T-helper 1 cell treated with Interleukin-12 subunit alpha and Interleukin-12 subunit beta and Interleukin-4 antibody, amounts not matched to agents 30 μg/mL and 1 μg/mL, for 36 hours (primary cell): ENCODE measurements around the gene ARMC2.
"Not testable (repeated sequence)": the region's sequence is repeated elsewhere in the genome, so short reads cannot be mapped to it uniquely, and the experiment has no call there.

Source experiments
- H3K27ac Mint-ChIP-seq: one replicate; pipeline ENCODE4 v1.8.0; 2021; ENCODE audit warnings: mild to moderate bottlenecking, mixed read lengths
- H3K27me3 Mint-ChIP-seq: one replicate; pipeline ENCODE4 v1.8.0; 2021; ENCODE audit warnings: low read depth, mixed read lengths
- H3K36me3 Mint-ChIP-seq: one replicate; pipeline ENCODE4 v1.8.0; 2021; ENCODE audit warnings: low read depth, mixed read lengths
- H3K4me1 Mint-ChIP-seq: one replicate; pipeline ENCODE4 v1.8.0; 2021; ENCODE audit warnings: low read depth, mixed read lengths
- H3K4me3 Mint-ChIP-seq: one replicate; pipeline ENCODE4 v1.8.0; 2021; ENCODE audit warnings: mild to moderate bottlenecking, moderate library complexity, mixed read lengths
- H3K9me3 Mint-ChIP-seq: one replicate; pipeline ENCODE4 v1.8.0; 2021; ENCODE audit warnings: mixed read lengths

The ARMC2 gene

GRCh38 chr6:108811490-108811889 is 36.7 kb upstream of the ARMC2 start:
- Mint-ChIP-seq H3K27me3 (peaks cover 28% of the 10 kb centered on the region), H3K27ac (no peak overlapping the region), H3K9me3 (no peaks in the 10 kb centered on the region), H3K4me1 (no peaks in the 10 kb centered on the region), H3K36me3 (no peaks in the 10 kb centered on the region), H3K4me3 (no peak overlapping the region)

DNA sequence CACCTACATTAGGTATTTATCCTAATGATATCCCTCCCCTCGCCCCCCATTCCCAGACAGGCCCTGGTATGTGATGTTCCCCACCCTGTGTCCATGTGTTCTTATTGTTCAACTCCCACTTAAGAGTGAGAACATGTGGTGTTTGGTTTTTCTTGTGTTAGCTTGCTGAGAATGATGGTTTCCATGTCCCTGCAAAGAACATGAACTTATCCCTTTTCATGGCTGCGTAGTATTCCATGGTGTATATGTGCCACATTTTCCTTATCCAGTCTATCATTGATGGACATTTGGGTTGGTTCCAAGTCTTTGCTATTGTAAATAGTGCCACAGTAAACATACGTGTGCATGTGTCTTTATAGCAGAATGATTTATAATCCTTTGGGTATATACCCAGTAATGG is 35.0 kb upstream of the ARMC2 start:
- not testable (repeated sequence) for H3K36me3 Mint-ChIP-seq, H3K4me1 Mint-ChIP-seq, H3K4me3 Mint-ChIP-seq, H3K9me3 Mint-ChIP-seq, H3K27ac Mint-ChIP-seq
- peaks cover 33% of the 10 kb centered on the region for H3K27me3 Mint-ChIP-seq

DNA sequence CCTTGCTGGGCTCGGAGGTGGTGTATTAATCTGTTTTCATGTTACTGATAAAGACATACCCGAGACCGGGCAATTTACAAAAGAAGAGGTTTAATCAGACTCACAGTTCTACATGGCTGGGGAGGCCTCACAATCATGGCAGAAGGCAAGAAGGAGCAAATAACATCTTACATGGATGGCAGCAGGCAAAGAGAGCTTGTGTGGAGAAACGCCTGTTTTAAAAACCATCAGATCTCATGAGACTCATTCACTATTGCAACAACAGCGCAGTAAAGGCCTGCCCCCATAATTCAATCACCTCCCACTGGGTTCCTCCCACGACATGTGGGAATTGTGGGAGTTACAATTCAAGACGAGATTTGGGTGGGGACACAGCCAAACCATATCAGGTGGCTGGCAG is 30.9 kb upstream of the ARMC2 start:
- H3K27me3 Mint-ChIP-seq = peaks cover 30% of the 10 kb centered on the region
- H3K4me1 Mint-ChIP-seq, H3K9me3 Mint-ChIP-seq, H3K27ac Mint-ChIP-seq, H3K36me3 Mint-ChIP-seq, H3K4me3 Mint-ChIP-seq: not testable (repeated sequence)

- no peaks in the 10 kb centered on the region for H3K4me1 Mint-ChIP-seq
- H3K27ac Mint-ChIP-seq = no peak overlapping the region
- H3K36me3 Mint-ChIP-seq = peaks cover 3% of the 10 kb centered on the region
- no peak overlapping the region for H3K4me3 Mint-ChIP-seq
- peaks cover 16% of the 10 kb centered on the region for H3K9me3 Mint-ChIP-seq
- peaks cover 31% of the 10 kb centered on the region for H3K27me3 Mint-ChIP-seq
Measured at GRCh38 chr6:108820006-108820405, 28.2 kb upstream of the ARMC2 start.

DNA sequence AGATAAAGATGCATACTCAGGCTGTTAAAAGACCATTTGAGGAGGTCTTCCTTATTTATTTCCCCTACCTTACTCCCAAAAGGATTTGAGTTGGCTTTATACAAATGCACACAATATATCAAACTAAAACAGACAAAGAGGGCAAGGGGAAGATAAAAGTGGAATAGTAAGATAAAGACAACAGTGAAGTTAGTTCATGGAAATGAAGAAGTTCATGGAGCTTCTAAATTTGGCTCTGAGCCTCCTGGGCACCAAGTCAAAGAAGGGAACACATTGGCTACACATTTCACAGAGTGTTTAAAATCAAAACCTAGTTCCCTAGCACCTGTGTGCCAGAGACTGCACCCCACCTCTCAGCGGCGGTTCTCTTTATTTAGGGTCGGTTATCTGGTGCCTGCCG is 25.8 kb upstream of the ARMC2 start:
- H3K4me1 Mint-ChIP-seq = no peaks in the 10 kb centered on the region
- peaks cover 1% of the 10 kb centered on the region for H3K36me3 Mint-ChIP-seq
- H3K4me3 Mint-ChIP-seq = no peak overlapping the region
- peaks cover 26% of the 10 kb centered on the region for H3K9me3 Mint-ChIP-seq
- no peak overlapping the region for H3K27ac Mint-ChIP-seq
- H3K27me3 Mint-ChIP-seq = peaks cover 16% of the 10 kb centered on the region

GRCh38 chr6:108825326-108825725 is 22.9 kb upstream of the ARMC2 start:
- no peaks in the 10 kb centered on the region for H3K36me3 Mint-ChIP-seq
- H3K9me3 Mint-ChIP-seq = peaks cover 26% of the 10 kb centered on the region
- H3K27ac Mint-ChIP-seq = no peak overlapping the region
- no peaks in the 10 kb centered on the region for H3K4me1 Mint-ChIP-seq
- H3K27me3 Mint-ChIP-seq = peaks cover 24% of the 10 kb centered on the region
- no peak overlapping the region for H3K4me3 Mint-ChIP-seq

DNA sequence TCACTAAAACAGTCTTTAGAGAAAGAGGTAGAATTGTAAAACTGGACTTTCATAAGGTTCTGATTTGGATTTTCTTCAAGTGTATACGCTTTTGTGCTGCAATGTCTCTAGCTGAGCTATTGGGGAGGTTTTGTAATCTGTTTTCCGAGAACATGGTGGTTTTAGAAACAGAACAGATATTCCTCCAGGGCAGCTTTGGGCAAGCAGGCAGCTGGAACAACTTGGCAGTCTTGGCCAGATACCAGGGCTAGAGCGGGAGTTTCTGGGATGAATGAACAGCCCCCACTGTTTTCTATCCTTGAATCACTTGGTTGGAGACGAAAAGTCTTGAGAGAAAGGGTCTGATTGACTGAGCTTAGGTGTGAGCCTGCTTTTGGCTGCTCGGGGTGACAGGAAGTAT is 17.1 kb upstream of the ARMC2 start:
- Mint-ChIP-seq H3K9me3 (peaks cover 13% of the 10 kb centered on the region), H3K27ac (no peak overlapping the region)

GRCh38 chr6:108832738-108833137 is 15.5 kb upstream of the ARMC2 start:
- Mint-ChIP-seq H3K9me3 (peaks cover under 1% of the 10 kb centered on the region), H3K36me3 (peaks cover 1% of the 10 kb centered on the region), H3K4me3 (no peak overlapping the region), H3K27me3 (peaks cover 46% of the 10 kb centered on the region), H3K4me1 (peaks cover 23% of the 10 kb centered on the region), H3K27ac (no peak overlapping the region)

More for the DNA sequence above, 17.1 kb upstream of the ARMC2 start:
- no peak overlapping the region for H3K4me3 Mint-ChIP-seq
- H3K4me1 Mint-ChIP-seq = peaks cover 10% of the 10 kb centered on the region
- H3K27me3 Mint-ChIP-seq = peaks cover 35% of the 10 kb centered on the region
- H3K36me3 Mint-ChIP-seq = peaks cover 1% of the 10 kb centered on the region

GRCh38 chr6:108835218-108835850 is 12.9 kb upstream of the ARMC2 start:
- Mint-ChIP-seq H3K9me3 (no peaks in the 10 kb centered on the region), H3K27ac (no peak overlapping the region), H3K36me3 (peaks cover 1% of the 10 kb centered on the region), H3K4me3 (no peak overlapping the region), H3K4me1 (peaks cover 30% of the 10 kb centered on the region), H3K27me3 (peaks cover 50% of the 10 kb centered on the region)

GRCh38 chr6:108836061-108836460 is 12.2 kb upstream of the ARMC2 start:
- Mint-ChIP-seq H3K27ac (no peak overlapping the region), H3K36me3 (peaks cover 1% of the 10 kb centered on the region), H3K4me1 (peaks cover 29% of the 10 kb centered on the region), H3K27me3 (peaks cover 46% of the 10 kb centered on the region), H3K4me3 (no peak overlapping the region), H3K9me3 (no peaks in the 10 kb centered on the region)

DNA sequence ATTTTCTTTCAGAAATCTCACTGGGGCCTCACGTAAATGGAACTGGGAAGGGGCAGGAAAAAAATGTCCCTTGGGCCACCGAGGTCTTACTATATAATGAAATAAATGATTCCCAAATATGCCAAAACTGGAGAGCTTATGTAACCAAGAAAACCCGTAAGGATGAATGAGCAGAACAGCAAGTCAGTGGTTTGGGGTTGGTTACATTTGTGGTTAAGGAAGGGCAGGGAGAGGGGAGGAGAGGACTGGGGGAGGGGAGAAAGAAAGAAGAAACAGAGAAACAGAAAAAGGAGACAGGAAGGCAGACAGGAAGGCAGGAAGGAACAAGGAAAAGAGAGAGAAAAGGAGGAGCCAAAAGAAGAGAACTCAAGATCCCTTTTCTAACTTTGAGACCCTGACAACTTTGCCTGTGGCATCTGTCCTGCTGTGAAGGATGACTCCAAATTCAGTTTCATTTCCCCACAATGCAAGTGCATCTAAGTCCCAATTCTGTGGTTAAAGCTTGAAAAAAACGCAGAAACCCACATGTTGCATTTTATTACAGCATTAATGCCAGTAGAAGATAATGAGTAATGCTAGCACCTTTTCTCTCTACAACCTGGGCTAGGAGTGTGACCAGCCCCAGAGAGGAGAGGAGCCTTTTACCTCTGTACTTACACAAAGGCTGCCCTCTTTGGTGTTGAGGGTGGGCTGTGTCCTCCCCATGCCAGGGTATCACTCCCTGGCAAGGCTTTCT is 10.8 kb upstream of the ARMC2 start:
- Mint-ChIP-seq H3K27ac (peak overlapping the region; percentile 55), H3K4me3 (no peak overlapping the region), H3K36me3 (peaks cover 1% of the 10 kb centered on the region), H3K27me3 (peaks cover 49% of the 10 kb centered on the region), H3K9me3 (no peaks in the 10 kb centered on the region), H3K4me1 (peaks cover 24% of the 10 kb centered on the region)

DNA sequence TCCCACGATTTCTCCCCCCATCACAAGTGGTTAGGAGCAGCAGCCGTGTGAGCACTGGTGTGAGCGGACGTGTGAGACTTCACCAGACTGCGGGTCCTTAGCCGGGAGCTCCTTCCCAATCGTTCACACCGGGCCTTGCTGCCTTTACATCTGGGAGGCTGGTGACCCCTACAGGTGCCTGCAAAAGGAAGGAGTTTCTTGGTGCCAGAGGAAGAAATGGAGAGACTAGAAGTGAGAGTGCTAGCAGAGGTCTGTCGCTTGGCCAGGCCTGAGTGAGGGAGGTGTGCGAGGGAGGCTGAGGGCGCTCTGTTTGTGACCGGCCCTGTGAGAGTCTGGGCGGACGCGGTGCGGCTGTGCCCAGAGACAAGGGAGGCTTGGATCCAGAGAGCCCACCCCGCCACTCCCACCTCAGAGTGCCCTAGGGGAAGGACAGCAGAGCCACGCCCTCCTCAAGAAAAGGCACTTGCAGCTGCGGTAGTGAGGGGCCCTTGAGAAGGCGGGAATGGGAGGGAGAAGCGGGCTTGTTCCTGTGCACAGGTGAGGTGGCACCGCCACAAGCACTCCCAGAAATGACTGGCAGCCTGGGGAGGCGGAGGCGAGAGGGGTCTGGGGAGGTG is 10.0 kb upstream of the ARMC2 start:
- H3K27ac Mint-ChIP-seq = peak overlapping the region; percentile 55
- peaks cover 1% of the 10 kb centered on the region for H3K36me3 Mint-ChIP-seq
- peaks cover 52% of the 10 kb centered on the region for H3K27me3 Mint-ChIP-seq
- H3K4me1 Mint-ChIP-seq = peaks cover 24% of the 10 kb centered on the region
- no peak overlapping the region for H3K4me3 Mint-ChIP-seq
- no peaks in the 10 kb centered on the region for H3K9me3 Mint-ChIP-seq

GRCh38 chr6:108839083-108839642 is 9.1 kb upstream of the ARMC2 start:
- peaks cover 1% of the 10 kb centered on the region for H3K36me3 Mint-ChIP-seq
- H3K27ac Mint-ChIP-seq = no peak overlapping the region
- no peaks in the 10 kb centered on the region for H3K9me3 Mint-ChIP-seq
- no peak overlapping the region for H3K4me3 Mint-ChIP-seq
- peaks cover 24% of the 10 kb centered on the region for H3K4me1 Mint-ChIP-seq
- H3K27me3 Mint-ChIP-seq = peaks cover 61% of the 10 kb centered on the region

DNA sequence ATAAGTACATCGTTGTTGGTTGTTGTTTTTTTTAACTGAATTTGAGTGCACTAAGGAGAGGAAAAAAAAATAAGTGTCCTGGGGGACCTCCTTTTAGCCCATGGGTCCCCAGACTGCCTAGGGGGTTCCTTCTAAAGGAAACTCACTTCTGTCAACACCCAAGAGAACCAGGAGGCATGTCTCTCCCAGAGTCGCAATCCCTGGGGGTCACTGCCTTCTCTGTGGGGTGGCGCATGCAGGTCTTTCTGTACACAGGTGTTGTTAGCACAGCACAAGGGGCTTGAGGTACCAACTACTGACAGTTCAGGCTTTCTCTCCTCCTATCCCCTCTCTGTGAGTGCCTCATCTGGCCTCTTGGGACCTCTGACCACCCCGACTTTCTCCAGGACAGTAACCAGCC is 7.3 kb upstream of the ARMC2 start:
- peaks cover 20% of the 10 kb centered on the region for H3K4me1 Mint-ChIP-seq
- H3K27ac Mint-ChIP-seq = no peak overlapping the region
- peaks cover 68% of the 10 kb centered on the region for H3K27me3 Mint-ChIP-seq
- H3K36me3 Mint-ChIP-seq = no peaks in the 10 kb centered on the region
- H3K4me3 Mint-ChIP-seq = no peak overlapping the region
- no peaks in the 10 kb centered on the region for H3K9me3 Mint-ChIP-seq

DNA sequence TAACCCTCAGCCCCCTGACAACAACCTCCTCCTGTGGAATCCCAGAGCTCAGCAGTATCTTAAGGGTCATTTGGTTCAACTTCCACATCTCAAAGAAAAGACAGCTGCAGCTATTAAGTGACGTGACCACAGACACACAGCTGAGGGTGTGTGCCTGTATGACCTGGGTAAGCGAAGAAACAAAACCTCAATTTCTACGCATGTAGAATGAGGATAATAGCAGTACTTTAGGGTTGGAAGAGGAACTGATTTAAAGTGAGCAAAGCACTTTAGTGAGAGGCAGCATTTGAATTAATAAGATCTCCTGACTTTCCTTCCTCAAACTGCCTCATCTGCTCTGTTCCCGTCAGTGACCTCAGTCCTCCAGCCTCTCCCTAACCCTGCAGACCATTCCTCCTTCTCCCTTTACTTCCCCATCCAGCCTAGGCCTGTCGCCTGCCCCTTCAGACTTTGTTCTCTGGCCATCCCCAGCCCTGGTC is 6.8 kb upstream of the ARMC2 start:
- Mint-ChIP-seq H3K27me3 (peaks cover 68% of the 10 kb centered on the region), H3K27ac (no peak overlapping the region), H3K36me3 (no peaks in the 10 kb centered on the region), H3K4me1 (peaks cover 19% of the 10 kb centered on the region), H3K4me3 (no peak overlapping the region), H3K9me3 (no peaks in the 10 kb centered on the region)
